Measurements from ENCODE around the gene PTPRF.
"Not testable (repeated sequence)": the region's sequence is repeated elsewhere in the genome, so short reads cannot be mapped to it uniquely, and the experiment has no call there.

PTPRF gene

GRCh38 chr1:43530483-43531106 is at the start of gene PTPRF:
Gene PTPRF, plus strand, starts transcription at chr1:43530883. Its CDS starts 14,193 bp downstream, at chr1:43545076.
- no peak for DNase-seq (ENCODE audit: low read depth, low spot score)

GRCh38 chr1:43481491-43481890 is 49.2 kb upstream of the PTPRF start:
- DNase-seq (ENCODE audit: low read depth, low spot score): no peak

- DNase-seq (ENCODE audit: low read depth, low spot score): no peak
Measured at GRCh38 chr1:43482215-43482614, 48.5 kb upstream of the PTPRF start.

- no peak for DNase-seq (ENCODE audit: low read depth, low spot score)
Measured at GRCh38 chr1:43484367-43484766, 46.3 kb upstream of the PTPRF start.

GRCh38 chr1:43488165-43488564 is 42.5 kb upstream of the PTPRF start:
- DNase-seq (ENCODE audit: low read depth, low spot score): no peak

DNA sequence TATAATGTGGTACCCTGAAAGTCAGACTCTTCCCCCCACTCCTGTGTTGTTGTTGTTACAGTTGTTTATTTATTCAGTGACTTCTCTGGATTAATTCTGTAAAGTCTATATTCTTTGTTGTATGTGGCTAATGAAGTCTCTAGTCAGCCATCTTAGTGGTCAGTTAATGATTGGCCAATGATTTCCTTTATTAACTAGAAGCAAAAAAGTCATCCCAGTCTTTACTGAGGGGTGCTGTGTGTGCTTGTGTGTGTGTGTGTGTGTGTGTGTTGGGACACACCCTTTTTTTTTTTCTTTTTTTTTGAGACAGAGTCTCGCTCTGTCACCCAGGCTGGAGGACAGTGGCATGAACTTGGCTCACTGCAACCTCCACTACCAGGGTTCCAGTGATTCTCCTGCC is 39.6 kb upstream of the PTPRF start:
- DNase-seq (ENCODE audit: low read depth, low spot score): no peak

DNA sequence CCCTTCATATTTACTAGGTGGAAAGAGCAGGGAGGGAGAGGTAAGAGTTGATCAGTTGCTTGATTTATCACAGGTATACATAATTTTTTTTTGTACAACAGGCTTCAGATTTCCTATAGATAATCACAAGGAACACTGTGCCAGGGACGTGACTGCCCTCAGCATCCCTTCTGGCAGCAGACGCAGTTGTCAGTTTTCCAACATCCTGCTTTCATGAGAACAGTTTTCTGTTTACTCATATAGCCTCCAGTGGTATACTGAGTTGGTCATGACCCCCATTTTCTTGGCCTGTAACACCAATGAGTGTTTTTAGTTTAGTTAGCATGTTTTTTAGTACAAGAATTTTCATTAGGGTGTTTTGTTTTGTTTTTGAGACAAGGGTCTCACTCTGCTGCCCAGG is 37.9 kb upstream of the PTPRF start:
- DNase-seq (ENCODE audit: low read depth, low spot score): no peak

GRCh38 chr1:43493661-43494450 is 36.8 kb upstream of the PTPRF start:
- peak; percentile 60 for DNase-seq (ENCODE audit: low read depth, low spot score)

DNA sequence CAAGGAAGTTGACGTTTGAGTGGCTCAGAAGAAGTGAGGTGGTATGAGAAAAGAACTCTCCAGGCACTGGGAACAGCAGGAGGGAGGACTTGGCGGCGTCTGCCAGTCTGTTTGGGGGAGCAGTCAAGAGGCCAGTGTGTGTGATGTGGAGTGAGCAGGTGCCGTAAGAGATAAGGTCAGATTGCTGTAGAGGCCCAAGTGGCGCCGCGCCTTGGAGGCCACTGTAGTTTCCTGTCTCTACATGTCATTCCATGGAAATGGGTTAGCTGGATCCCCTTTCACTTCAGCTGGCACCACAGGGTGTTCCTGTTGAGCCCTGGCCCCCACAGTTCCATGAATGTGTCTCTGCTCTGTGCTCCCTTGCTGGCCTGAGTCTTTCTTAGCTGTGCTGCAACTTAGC is 35.5 kb upstream of the PTPRF start:
- DNase-seq (ENCODE audit: low read depth, low spot score): no peak

DNA sequence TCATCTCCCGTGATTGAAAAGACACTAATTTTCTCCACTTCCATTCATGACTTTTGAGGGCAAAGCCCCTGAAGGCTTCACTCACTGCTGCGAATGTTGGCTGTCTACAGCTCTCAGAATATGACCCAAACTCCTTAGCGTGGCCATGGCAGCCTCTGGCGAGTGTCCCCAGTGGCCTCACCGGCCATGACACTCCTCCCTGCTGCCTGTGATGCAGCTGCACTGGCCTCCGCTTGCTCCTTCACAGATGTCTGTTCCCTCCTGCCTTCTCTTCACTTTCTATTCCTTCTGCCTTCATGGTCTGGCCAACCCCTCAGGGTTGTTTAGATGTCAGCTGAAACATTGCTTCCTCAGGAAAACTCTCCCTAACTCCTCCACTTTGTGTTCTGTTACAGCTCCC is 30.8 kb upstream of the PTPRF start:
- DNase-seq (ENCODE audit: low read depth, low spot score): no peak

- DNase-seq (ENCODE audit: low read depth, low spot score): not testable (repeated sequence)
Measured at GRCh38 chr1:43501806-43502205, 28.9 kb upstream of the PTPRF start.

DNA sequence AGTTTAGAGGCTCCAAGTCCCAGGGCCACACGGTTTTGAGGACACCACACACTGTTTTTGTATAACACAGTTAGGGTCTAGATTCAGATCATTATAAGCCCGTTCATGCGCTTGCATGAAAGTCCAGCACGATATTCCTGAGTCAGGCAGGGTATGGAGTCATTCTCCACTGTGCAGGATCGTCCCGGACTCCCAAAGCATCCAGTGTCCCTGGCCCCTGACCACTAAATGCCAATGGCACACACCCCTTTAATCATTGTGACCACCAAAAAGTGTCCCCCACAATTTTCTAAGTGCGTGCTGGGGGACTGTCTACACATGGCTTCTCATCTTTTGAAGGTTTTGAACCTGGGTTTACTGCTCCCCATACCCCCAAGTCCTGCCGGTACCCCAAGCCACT is 27.1 kb upstream of the PTPRF start:
- no peak for DNase-seq (ENCODE audit: low read depth, low spot score)

- no peak for DNase-seq (ENCODE audit: low read depth, low spot score)
Measured at GRCh38 chr1:43505077-43505780, 25.5 kb upstream of the PTPRF start.

- DNase-seq (ENCODE audit: low read depth, low spot score): no peak
Measured at GRCh38 chr1:43506233-43506632, 24.4 kb upstream of the PTPRF start.

GRCh38 chr1:43507296-43508295 is 23.1 kb upstream of the PTPRF start:
- no peak for DNase-seq (ENCODE audit: low read depth, low spot score)

DNA sequence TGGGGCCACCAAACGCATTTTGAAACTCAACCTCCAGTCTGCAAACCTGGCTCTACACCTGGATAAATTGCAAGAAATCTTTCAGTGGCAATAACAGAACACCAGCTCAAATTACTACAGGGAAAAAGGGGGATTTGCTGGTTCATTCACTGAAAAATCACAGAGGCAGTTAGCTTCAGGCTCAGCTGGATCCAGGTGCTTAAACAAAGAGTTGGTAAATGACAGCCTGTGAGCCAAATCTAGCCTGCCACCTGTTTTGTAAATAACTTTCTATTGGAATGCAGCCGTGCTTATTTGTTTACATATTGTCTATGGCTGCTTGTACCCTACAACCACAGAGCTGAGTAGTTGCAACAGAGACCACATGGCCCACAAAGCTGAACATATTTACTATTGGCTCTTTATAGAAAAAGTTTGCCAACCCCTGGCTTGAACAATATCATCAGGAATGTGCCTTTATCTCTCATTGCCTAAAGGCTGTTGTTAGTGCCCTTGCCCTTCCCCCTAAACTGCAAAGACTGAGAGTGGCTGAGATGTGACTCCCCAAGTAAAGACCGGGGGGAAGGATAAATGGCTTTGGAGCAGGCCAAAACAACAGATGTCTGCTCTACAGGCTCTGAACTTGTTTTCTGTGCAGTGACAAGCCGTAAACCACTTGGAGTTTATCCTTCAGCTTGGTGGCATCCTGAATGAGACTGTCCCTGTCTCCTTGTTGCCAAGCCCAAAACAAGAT is 21.5 kb upstream of the PTPRF start:
- no peak for DNase-seq (ENCODE audit: low read depth, low spot score)

- peak; percentile 29 for DNase-seq (ENCODE audit: low read depth, low spot score)
Measured at GRCh38 chr1:43509740-43510375, 20.8 kb upstream of the PTPRF start.

DNA sequence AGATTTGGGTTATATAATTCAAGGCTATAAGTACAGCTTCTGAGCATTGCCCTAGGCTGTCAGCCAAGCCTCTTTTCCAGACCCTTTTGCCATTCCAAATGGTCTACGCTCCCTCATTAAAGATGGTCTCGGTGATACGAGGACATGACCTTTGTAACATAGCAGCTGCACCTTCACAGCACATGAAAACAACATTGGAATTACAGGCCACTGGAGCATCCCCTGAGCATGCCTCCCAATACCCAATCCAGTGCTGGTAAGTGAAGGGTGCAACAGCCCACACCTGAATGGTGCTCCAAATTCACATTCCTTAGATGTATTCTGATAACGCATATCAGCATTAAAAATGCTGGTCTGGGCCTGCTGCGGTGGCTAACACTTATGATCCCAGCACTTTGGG is 20.1 kb upstream of the PTPRF start:
- no peak for DNase-seq (ENCODE audit: low read depth, low spot score)

GRCh38 chr1:43511394-43511793 is 19.3 kb upstream of the PTPRF start:
- no peak for DNase-seq (ENCODE audit: low read depth, low spot score)

DNA sequence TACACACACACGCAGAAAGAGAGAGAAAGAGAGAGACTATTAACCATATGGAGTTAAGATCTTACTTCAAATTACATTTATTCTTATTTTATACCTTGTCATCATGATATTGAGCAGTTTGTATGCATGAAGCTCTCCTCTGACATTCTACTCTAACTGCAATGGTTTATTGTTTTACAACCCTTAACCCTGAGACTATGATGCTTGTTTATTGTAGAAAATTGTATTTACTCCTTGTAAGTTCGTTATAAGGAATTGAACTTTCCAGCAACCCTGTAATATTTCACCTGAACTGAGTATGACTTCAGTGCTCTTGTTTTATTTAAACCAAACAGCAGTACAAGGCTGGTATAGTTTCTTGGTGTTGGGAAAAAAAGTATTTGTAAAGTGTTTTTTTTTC is 18.6 kb upstream of the PTPRF start:
- DNase-seq (ENCODE audit: low read depth, low spot score): no peak
